Adrenal gland (tissue), 5 donors: ENCODE measurements around the gene MAP2K5.

Source experiments
- POLR2A ChIP-seq, 2 donors: fragments of 450-650 bp; IDR thresholded peaks; one replicate each; pipeline ENCODE4 v1.6.1; 2017; ENCODE audit warnings: antibody characterized with exemption in 2 of 2, mild to moderate bottlenecking in 2 of 2, moderate library complexity in 1 of 2
- TF ChIP-seq, protein P1 (sequence below), 6 experiments: fragments of 450-650 bp in 4 of 6; fragments of 200-600 bp in 2 of 6; sonication (generic) in 1 of 6; IDR thresholded peaks; 1 replicate in 5 of 6; 2 replicates in 1 of 6; pipeline versions ENCODE4 v1.5.1 to v1.8.0; 2016 to 2021; ENCODE audit warnings: antibody characterized with exemption in 6 of 6, mild to moderate bottlenecking in 2 of 6, moderate library complexity in 1 of 6
- donor health status: DM: no; HTN: no; CAD: no.

DNA sequence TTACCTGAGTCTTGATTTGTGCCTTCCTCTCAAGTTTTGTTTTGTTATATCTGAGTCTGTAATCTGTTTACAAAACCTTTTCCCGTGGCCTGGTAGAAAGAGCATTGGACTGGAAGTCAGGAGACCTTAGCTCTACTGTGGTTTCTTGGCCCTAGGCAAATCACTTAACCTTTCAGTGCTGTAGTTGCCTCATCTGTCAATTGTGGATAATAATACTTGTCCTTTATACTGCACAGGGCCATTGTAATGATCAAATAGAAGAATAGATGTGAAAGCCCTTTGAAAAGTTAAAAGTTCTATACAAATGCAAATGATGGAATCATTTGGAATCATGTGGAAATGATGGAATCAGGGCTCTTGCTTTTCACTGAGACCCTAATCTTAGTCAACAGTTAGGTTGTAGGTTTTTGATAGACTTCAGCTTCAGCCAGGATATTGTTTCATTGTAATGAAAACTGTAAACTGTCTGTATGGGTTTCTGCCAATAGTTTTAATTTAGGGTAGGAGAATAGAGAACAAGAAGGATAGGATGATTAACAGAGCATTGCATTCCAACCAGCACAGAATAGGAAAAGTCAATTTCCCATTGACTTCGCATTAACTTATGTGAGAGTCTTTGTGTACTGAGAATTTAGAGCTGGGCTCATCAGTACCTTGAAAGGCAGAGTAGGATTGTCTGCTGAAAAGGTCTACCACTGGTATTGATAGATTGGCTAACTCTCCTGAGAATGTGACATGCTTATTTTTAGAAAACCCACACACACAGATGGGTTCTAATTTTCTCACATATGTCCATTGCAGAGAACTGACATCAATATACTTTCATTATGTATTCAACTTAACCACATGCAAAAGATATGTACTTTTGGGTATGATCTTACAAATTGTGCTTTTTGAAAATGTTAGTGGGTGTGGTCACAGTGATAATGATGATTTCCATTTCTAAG is 21.8 kb downstream of the MAP2K5 start:
- TF ChIP-seq, protein P1, sequence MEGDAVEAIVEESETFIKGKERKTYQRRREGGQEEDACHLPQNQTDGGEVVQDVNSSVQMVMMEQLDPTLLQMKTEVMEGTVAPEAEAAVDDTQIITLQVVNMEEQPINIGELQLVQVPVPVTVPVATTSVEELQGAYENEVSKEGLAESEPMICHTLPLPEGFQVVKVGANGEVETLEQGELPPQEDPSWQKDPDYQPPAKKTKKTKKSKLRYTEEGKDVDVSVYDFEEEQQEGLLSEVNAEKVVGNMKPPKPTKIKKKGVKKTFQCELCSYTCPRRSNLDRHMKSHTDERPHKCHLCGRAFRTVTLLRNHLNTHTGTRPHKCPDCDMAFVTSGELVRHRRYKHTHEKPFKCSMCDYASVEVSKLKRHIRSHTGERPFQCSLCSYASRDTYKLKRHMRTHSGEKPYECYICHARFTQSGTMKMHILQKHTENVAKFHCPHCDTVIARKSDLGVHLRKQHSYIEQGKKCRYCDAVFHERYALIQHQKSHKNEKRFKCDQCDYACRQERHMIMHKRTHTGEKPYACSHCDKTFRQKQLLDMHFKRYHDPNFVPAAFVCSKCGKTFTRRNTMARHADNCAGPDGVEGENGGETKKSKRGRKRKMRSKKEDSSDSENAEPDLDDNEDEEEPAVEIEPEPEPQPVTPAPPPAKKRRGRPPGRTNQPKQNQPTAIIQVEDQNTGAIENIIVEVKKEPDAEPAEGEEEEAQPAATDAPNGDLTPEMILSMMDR (IDR thresholded peaks at IDR 0.05): no peak
- no peak for TF ChIP-seq POLR2A (IDR thresholded peaks at IDR 0.05)
